HG03039 (cell line): ENCODE measurements around the gene ANGPTL8.

ENCODE experiments used
- ATAC-seq: cut with Tn5 transposase; IDR thresholded peaks from one replicate; pipeline ENCODE4 v1.9.1; 2021; ENCODE audit warnings: mild to moderate bottlenecking, moderate library complexity; ENCODE audit not compliant: unreplicated experiment

The ANGPTL8 gene

GRCh38 chr19:11288349-11288748 is 48.9 kb downstream of the ANGPTL8 start:
- ATAC-seq, result no peak

- ATAC-seq, result no peak
Observed at GRCh38 chr19:11290256-11290655, 50.8 kb downstream of the ANGPTL8 start.

GRCh38 chr19:11291415-11291814 is 52.0 kb downstream of the ANGPTL8 start:
- no peak for ATAC-seq
